SK-N-MC (cell line): ENCODE results near the gene NRG4.

ENCODE experiments used
- EZH2 ChIP-seq: fragments of 200-600 bp; sonication (generic); IDR thresholded peaks from one replicate; pipeline ENCODE4 v1.6.1; 2017; ENCODE audit warnings: antibody characterized with exemption
- POLR2AphosphoS5 ChIP-seq: IDR thresholded peaks from 2 replicates; pipeline ENCODE4 v1.6.1; 2012; ENCODE audit warnings: mild to moderate bottlenecking, low read depth, low read length, borderline replicate concordance

GRCh38 chr15:76056931-76057330, 44.7 kb upstream of the NRG4 start:
- TF ChIP-seq EZH2 (no peak), POLR2AphosphoS5 (no peak)
